Measurements from ENCODE around the gene CCDC149.

The CCDC149 gene

DNA sequence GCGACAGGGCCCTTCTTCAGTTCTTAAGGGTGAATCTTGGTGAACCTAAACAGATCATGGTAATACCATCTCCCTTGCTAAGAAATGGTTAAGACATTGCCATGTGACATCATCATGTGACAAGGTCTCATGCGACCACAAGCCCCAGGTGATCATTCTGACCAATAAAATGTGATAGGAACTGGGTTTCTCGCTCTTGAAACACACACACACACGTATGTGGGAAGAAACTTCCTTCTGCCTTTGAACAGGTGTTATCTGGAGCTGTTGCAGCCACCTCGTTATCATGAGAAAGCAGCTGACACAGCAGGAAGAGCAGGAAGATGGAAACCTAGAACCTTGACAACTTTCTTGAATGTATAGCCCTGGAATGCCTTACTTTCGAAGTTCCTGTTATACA lies 107.3 kb downstream of the CCDC149 start:
- FAIRE-seq (no peak), DNase-seq (ENCODE audit: low spot score) (no peak)

DNA sequence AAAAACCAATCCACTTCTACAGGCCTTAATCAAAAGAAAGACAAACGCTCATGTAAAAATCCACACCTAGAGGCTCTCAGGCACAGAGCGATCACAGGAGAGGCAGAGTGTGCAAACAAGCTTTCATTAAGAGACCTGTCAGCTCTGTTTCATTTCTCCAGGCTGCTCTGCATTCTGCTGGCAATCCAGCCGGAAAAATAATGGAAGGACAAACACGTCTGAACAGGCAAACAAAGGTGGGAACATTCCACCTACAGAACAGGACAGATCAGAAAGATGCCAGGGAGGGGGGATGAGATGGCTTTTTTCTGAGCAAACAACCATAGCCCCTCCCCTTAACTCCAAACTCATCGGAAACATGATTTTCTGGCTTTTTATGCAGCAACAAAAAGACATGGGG lies 107.8 kb downstream of the CCDC149 start:
- FAIRE-seq (no peak), DNase-seq (ENCODE audit: low spot score) (no peak)

DNA sequence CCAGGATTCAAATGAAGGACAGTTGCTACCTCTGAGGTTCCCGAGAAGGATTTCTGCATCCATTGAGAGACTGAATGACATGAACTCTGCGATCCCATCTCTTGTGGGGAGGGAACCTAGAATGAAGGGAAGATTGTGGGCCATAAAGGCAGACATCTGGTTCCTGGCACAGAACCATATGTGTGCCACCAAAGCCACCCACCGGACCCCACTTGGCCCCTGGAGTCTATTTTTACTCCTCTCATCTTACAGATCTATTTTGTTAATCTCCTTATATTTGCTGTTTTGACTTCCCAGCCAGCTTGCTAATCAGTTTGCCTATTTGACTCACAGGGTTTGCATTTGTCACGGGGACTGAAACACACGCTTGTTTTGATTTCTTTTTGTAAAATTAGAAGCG lies 110.2 kb downstream of the CCDC149 start:
- FAIRE-seq (no peak), DNase-seq (ENCODE audit: low spot score) (no peak)

DNA sequence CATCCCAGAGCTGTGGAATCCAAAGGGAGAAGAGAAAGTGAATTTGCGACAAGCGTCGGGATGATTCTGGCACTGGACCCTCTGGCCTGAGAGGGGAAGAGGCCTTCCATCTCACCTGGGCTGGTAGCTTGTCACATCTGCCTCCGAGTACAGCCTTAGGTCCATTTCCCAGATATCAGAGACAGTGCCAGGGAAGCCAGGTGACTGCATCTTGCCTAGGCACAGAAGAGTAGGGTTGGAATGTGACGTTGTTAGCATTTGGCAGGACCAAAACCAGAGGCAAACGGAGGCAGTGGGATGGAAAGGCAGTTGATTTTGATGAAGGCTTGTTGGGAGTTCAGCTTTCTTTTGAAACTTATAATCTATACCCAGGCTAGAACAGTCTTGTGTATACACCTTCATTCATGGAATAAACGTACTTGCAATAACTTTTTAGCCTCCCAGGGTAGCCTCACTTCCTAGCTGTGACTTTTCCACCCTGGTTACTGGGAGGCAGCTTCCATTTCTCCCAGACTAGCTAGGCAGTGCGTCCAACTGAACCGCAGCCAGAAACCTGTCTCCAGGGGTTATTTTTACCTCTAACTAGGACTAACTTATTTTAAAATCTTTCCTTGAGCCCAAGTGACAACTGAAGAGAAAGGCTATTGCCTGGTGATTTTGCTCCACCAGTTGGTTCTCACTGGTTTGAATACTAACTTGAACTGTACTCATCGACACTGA lies 111.5 kb downstream of the CCDC149 start:
- FAIRE-seq: no peak

DNA sequence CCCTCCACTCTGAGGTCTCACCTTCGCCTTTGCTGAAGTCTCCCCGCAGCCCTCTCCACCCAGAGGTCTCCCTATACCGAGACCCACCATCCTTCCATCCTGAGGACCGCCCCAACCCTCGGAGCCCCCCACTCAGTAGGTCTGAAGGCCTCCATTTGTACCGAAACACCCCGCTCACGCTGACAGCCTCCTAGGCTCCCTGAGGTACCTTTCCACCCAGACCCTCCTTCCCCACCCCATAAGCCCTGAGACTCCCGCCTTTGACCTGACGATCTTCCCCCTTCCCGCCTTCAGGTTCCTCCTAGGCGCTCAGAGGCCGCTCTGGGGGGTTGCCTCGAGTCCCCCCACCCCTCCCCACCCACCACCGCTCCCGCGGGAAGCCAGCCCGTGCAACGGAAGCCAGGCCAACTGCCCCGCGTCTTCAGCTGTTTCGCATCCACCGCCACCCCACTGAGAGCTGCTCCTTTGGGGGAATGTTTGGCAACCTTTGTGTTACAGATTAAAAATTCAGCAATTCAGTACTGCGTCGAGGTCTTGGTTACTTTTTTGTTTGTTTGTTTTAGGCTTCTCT lies 112.4 kb downstream of the CCDC149 start:
- DNase-seq (ENCODE audit: low spot score) (no peak), FAIRE-seq (no peak)

More for the DNA sequence above, 111.5 kb downstream of the CCDC149 start:
- no peak for DNase-seq (ENCODE audit: low spot score)

DNA sequence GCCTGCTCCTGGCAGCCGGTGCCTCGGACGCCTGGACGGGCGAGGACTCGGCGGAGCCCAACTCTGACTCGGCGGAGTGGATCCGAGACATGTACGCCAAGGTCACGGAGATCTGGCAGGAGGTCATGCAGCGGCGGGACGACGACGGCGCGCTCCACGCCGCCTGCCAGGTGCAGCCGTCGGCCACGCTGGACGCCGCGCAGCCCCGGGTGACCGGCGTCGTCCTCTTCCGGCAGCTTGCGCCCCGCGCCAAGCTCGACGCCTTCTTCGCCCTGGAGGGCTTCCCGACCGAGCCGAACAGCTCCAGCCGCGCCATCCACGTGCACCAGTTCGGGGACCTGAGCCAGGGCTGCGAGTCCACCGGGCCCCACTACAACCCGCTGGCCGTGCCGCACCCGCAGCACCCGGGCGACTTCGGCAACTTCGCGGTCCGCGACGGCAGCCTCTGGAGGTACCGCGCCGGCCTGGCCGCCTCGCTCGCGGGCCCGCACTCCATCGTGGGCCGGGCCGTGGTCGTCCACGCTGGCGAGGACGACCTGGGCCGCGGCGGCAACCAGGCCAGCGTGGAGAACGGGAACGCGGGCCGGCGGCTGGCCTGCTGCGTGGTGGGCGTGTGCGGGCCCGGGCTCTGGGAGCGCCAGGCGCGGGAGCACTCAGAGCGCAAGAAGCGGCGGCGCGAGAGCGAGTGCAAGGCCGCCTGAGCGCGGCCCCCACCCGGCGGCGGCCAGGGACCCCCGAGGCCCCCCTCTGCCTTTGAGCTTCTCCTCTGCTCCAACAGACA lies 113.1 kb downstream of the CCDC149 start:
- DNase-seq (ENCODE audit: low spot score): no peak
- no peak for FAIRE-seq

DNA sequence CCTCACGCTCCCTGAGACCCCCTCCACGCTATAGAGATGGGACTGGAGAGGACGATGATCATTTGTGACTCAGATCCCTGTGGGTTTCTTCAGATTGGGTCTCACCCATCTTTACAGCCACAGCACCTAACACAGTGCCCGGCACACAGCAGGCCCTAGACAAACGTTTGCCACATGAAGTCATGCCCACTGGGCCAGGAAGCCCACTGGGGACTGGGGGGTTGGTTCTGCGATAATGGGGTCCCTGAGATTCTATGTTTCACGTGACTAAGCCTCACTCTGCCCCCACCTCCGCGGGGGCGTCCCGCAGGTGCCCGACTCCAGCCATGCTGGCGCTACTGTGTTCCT lies 113.7 kb downstream of the CCDC149 start:
- DNase-seq (ENCODE audit: low spot score) (no peak), FAIRE-seq (no peak)

DNA sequence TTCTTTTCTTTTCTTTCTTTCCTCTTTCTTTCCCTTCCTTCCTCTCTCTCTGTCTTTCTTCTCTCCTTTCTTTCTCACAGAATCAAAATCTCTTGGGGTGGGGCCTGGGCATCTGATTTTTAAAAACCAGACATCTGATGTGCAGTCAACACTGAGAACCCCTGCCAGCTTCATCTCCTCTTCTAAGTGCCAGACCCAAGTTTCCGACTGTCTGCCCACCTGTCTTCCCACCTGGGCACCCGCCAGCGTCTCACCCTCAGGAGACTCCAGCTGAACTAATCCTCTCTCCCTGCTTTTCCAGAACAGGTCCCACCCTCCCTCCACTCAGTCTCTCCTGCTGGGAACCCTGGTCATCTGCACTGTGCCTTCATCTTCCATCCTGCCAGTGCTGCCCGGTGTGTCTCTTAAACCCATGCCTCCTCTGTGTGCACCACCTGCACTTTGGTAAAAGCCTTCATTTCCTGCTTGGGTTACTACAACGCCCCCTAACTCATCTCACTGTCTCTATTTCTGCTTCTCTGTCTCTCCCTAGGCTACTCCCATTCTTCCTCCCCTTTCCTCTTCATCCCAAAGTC lies 114.7 kb downstream of the CCDC149 start:
- no peak for DNase-seq (ENCODE audit: low spot score)

DNA sequence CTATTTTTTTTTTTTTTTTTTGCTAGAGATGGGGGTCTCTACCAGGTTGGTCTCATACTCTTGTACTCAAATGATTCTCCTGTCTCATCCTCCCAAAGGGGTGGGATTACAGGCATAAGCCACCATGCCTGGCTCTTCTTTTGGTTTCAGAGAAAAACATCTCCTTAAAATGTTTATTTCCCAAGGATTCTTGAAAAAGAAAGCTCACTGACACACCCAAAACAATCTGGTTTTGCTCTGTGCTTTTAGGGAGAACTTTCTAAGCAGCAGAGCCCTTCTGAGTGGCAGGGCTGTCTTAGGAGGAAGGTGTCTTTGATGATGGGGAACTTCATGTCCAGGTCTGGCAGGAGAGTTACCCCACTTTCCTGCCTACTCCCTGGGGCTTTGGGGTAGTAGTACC lies 116.2 kb downstream of the CCDC149 start:
- no peak for FAIRE-seq
- DNase-seq (ENCODE audit: low spot score): no peak

More for the DNA sequence above, 114.7 kb downstream of the CCDC149 start:
- no peak for FAIRE-seq

DNA sequence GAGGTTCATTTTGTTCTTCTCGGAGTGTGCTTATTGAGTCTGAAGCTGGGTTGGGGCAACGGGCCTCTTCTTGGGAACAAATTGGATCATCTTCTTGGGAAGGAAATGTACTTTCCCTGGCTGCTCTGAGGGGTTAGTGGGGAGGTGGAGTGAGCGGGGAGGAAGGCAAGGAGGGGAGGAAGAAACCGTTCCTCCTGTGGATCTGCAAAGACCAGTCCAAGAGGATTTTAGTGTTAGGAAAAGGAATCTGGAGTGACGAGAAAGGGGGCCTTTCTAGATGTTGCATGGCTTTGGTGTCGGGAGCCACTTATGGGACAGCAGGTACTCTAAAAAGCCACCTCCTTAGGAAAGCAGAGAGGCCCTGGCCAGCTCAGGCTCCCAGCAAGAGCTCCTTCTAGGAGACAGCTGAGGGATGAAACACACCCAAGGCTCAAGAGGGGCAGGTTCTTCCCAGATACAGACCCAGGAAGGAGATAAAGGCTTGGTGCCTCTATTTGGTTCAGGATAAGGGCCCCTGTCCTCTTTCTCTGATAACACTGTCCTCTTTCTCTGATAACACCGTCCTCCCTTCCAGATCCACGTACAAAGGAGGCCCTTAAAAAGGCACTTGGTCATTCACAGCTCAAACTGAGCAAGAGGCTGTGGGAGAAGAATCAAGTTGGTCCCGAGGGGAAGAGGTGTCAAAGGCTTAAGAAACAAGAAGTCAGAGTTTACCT lies 117.0 kb downstream of the CCDC149 start:
- FAIRE-seq (no peak), DNase-seq (ENCODE audit: low spot score) (no peak)

DNA sequence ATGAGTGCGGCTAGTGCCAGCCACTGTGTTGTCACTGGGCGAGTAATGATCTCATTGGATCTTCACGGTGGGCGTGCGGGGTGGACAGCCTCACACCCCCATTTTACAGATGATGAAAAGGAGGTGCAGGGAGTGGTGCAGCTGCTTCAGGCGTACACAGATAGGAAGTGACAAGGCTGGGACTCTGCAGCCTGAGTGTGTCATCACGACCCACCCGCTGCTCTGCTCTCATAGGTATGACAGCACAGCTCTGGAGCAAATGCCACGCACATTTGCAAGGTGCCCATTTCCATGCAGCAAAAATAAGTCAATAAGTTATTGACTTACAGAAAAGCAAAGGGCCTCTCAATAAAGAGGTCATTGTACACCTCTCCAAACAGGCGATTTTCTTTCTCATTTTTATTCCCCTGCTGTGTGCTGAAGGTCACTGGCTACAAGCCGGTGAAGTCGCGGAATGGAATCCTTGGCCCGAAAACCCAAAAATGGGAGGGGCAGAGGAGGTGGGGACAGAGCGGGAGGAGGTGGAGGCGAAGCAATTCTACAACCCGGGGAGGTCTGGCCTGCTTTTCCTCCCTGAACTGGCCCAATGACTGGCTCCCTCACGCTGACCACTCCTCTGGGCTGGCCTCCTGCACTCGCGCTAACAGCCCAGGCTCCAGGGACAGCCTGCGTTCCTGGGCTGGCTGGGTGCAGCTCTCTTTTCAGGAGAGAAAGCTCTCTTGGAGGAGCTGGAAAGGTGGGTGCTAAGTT lies 117.8 kb downstream of the CCDC149 start, which contains the start of gene SOD3:
Gene SOD3, plus strand, starts transcription at position 658 of the 750 bp plus-strand sequence. CDS start 3,949 bp downstream, outside the sequence.
- no peak for FAIRE-seq
- DNase-seq (ENCODE audit: low spot score): peak; percentile 45

DNA sequence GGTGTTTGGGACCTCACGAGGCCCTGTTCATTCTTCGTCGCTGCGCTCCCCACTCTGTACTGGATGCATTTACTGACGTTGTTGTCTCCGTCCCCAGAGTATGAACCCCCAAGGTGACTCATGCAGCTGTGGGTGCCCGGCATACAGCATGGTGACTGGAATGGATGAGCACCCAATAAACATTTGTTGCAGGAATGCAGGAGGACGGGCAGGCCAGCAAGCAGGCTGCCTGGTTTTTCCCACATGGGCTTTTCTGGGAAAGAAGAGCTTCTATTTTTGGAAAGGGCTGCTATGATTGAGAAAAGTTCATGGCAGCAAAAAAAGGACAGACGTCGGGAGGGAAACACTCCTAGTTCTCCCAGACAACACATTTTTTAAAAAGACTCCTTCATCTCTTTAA lies 118.4 kb downstream of the CCDC149 start:
- no peak for DNase-seq (ENCODE audit: low spot score)
- FAIRE-seq: no peak

DNA sequence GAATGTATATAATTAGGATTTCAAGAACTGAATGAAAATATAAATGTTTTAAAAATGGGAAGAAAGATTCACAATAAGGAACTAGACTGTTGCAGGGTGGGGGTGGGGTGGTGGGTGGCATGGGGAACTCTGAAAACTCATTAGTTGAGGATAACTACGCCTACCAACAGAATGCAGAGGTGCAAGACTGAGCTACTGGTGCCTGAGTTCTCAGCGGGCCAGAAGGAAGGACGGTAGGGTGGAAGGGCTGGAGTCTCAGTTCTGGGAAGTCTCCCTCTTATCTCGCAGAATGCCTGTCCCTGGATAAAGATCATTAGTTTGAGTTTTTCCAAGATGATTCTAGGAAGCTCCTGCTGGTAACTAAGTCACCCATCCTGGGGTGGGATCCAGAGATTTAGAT lies 118.8 kb downstream of the CCDC149 start:
- FAIRE-seq: no peak
- DNase-seq (ENCODE audit: low spot score): no peak

DNA sequence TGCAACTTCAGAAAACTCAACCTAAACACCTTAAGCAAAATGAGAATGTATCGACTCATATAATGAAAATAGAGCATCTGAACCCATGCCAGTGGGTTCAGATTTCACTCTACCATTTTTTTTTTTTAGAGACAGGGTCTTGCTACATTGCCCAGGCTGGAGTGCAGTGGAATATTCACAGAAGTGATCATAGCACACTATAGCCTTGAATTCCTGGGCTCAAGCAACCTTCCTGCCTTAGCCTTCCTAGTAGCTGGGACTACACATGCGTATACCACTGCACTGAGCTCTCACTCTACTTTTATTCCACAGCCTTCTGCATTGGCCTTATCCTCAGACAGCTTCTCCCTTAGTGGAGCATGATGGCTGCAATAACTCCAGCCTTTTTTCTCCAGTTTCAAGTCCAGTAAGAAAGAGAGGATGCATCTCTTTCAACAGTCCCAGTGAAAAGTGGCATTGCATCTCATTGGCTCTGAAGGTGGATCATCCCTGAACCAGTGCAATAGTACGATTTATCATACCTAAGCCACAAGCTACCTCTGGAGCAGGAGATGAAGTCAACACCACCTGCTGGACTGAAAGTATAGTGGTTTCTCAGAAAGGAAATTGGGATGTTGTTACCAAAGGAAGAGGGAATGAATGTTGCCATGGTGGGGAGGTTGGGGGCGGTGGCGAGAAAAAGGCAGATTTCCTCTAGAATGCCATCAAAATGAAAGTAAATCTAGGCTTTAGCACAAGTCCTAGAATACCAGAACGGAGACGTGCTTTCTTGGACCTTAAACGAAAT lies 119.4 kb downstream of the CCDC149 start:
- DNase-seq (ENCODE audit: low spot score) (peak; percentile 11), FAIRE-seq (no peak)

DNA sequence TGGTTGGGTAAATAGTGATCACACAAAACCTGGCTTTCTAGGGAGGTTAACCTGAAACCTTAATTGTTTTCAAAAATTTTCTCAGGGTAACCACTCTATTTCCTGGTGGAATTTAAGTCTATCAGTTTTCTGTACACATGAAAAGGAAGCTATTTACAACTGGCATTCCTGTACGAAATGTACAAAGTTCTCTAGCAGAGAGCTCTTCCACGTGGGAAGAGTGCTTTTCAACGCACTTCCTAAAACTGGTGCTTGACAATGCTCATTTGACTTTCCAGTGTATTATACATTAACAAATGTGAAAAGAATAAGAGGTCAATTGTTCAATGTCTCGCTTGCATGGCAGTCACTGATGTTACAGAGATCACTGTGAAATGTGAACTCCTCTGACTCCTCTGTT lies 120.3 kb downstream of the CCDC149 start:
- FAIRE-seq (no peak), DNase-seq (ENCODE audit: low spot score) (no peak)

DNA sequence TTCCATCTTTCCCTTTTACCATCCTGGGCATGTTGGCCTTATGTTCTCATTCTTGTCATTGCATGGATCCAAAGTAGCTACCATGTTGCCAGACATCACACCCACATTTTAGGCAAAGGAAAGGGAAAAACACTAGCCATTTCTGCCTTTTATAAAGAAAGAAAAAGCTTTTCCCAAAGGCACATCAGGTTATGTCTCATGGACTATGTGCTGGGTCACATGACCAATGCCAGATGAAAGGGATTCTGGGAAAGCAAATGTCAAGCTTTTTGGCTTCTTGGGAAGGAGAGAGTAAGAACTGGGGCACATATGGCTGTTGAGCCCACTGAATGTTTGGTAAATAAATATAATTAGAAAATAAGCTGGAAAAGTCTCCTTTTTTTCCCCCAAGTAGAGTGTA lies 121.8 kb downstream of the CCDC149 start:
- DNase-seq (ENCODE audit: low spot score): no peak
- FAIRE-seq: no peak

DNA sequence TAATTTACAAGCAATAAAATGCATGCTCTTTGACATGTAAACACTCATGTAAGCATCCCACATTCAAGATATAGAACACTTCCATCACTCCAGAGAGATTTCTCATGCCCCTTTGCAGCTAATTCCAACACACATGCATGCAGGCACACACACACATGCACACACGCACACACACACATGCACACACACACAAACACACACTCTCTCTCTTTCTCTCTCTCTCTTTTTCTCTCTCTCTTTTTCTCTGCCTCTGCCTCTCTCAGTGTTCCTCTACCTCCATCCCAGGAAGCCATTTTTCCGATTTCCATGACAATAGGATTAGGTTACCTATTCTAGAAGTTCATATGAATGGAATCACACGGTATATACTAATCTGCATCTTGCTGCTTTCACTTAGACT lies 129.3 kb downstream of the CCDC149 start:
- no peak for DNase-seq (ENCODE audit: low spot score)
- FAIRE-seq: no peak

DNA sequence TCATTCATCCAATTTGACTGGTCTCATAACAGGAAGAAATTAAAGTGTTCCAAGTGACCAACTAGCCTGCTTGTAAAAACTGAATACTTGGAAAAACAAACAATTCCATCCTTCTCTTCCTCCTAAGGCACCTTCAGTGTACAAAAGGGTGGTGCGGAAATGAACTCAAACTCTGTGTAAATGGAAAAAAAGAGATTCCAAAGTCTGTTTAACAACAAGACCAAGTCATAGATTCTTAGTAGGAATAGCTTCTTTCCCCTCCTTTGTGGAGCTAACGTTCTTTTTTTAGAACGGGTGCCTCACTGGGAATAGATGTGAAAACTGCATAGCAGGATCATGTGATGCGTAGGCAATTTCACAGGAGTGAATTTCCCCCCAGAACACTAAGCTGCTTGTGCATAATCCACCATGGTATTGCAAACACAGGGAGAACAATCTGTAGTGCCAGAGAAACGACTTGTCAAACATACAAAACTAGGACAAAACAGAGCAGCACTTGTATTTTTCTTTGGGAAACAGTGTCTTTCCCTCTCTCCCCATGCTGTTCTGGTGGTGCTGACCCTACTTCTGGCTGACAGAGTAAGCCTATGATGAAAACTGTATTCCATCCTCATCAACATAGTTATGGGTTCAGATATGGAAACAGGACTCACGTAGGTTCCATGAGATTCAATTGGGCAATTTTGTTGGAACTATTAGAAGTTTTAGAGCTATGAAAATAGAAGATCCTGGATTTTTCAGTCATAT lies 130.7 kb downstream of the CCDC149 start:
- DNase-seq (ENCODE audit: low spot score) (no peak), FAIRE-seq (no peak)

DNA sequence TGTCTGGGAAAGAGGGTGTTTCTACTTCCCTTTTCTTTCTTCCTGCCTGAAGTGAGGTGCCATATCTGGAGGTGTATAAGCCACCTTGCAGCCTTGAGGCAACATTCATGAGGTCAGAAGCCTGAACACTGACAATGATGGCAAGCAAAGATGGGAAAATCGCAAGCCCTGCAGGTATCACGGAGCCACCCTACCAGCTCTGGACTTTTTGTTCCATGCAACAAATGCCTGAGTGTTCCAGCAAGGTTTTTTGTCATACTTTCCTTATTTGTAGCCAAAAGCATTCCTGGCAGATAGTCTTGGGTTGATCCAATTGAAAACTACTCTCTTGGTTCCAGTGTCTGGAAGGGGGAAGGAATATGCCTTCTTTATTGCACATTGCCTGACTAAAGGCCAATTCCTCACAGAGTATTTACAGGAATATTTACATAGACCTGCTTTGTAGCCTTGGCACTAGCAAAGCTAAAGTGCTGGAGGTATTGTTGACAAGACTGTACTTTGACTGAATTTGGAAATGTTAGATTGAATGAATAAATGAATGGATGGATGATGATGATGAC lies 131.8 kb downstream of the CCDC149 start:
- DNase-seq (ENCODE audit: low spot score) (no peak), FAIRE-seq (no peak)

Data from RCC 7860 (cell line).